Liver (tissue), 9 donors: ENCODE data around the gene STK11IP. TPM values are rescaled to one million over a fixed set of nuclear protein-coding genes. Genes with fewer than 3 reads are reported as not detected.
A peak's percentile ranks its signal among the peaks of the same experiment; 100 is the strongest.

Source experiments
- DNase-seq: peaks from one replicate; pipeline ENCODE4 v3.0.0-alpha.2; 2017; ENCODE audit warnings: low spot score
- H3K27ac ChIP-seq, 2 donors: one replicate each; pipeline ENCODE4 v1.7.0; 2013; ENCODE audit warnings: inconsistent platforms in 2 of 2, low read length in 2 of 2, control low read depth in 1 of 2, low read depth in 1 of 2, mild to moderate bottlenecking in 1 of 2
- H3K27me3 ChIP-seq, 4 donors: one replicate each; pipeline versions ENCODE4 v1.6.1 to v1.7.0; 2013; ENCODE audit warnings: low read length in 3 of 4, inconsistent platforms in 1 of 4, mild to moderate bottlenecking in 1 of 4, moderate library complexity in 1 of 4; ENCODE audit not compliant: control insufficient read depth in 4 of 4, insufficient read depth in 4 of 4
- H3K36me3 ChIP-seq, 4 donors: one replicate each; pipeline versions ENCODE4 v1.6.1 to v1.7.0; 2013; ENCODE audit warnings: low read length in 3 of 4, mild to moderate bottlenecking in 3 of 4, low read depth in 1 of 4, moderate library complexity in 1 of 4; ENCODE audit not compliant: control insufficient read depth in 4 of 4, insufficient read depth in 3 of 4
- H3K4me1 ChIP-seq, 4 donors: one replicate each; pipeline versions ENCODE4 v1.6.1 to v1.7.0; 2013; ENCODE audit warnings: low read length in 3 of 4, mild to moderate bottlenecking in 3 of 4, moderate library complexity in 1 of 4; ENCODE audit not compliant: control insufficient read depth in 4 of 4, insufficient read depth in 4 of 4
- H3K4me3 ChIP-seq, 3 donors: one replicate each; pipeline versions ENCODE4 v1.6.1 to v1.7.0; 2013; ENCODE audit warnings: low read length in 3 of 3, control low read depth in 1 of 3, low read depth in 1 of 3, mild to moderate bottlenecking in 1 of 3
- H3K9ac ChIP-seq, 2 donors: one replicate each; pipeline ENCODE4 v1.7.0; 2013; ENCODE audit warnings: low read length in 2 of 2, mild to moderate bottlenecking in 2 of 2, moderate library complexity in 2 of 2, control low read depth in 1 of 2, low read depth in 1 of 2
- H3K9me3 ChIP-seq, 4 donors: one replicate each; pipeline versions ENCODE4 v1.6.1 to v1.7.0; 2013; ENCODE audit warnings: low read length in 3 of 4; ENCODE audit not compliant: control insufficient read depth in 4 of 4
- ATF3 ChIP-seq: IDR thresholded peaks from 2 replicates; pipeline ENCODE4 v1.6.1; 2016; ENCODE audit warnings: antibody characterized with exemption
- CTCF ChIP-seq: fragments of 150-350 bp; IDR thresholded peaks from 2 replicates; pipeline ENCODE4 v1.5.1; 2017; ENCODE audit warnings: improper control_type of control experiment, low read depth, low read length; ENCODE audit not compliant: missing input control
- EGR1 ChIP-seq, 2 donors: IDR thresholded peaks; 2 replicates each; pipeline ENCODE4 v1.6.1; 2016 to 2018; ENCODE audit warnings: antibody characterized with exemption in 2 of 2, low read depth in 2 of 2
- FOXA1 ChIP-seq: IDR thresholded peaks from 2 replicates; pipeline ENCODE4 v1.6.1; 2016; ENCODE audit warnings: antibody characterized with exemption
- FOXA2 ChIP-seq: IDR thresholded peaks from 2 replicates; pipeline ENCODE4 v1.6.1; 2016; ENCODE audit warnings: antibody characterized with exemption
- HNF4A ChIP-seq, 2 donors: conservative IDR thresholded peaks; 2 replicates each; pipeline ENCODE4 v1.6.1; 2016; ENCODE audit warnings: antibody characterized with exemption in 2 of 2, mild to moderate bottlenecking in 2 of 2
- HNF4G ChIP-seq: IDR thresholded peaks from 2 replicates; pipeline ENCODE4 v1.6.1; 2016; ENCODE audit warnings: antibody characterized with exemption
- JUND ChIP-seq, 2 donors: IDR thresholded peaks; 2 replicates each; pipeline ENCODE4 v1.6.1; 2016; ENCODE audit warnings: antibody characterized with exemption in 2 of 2
- REST ChIP-seq: IDR thresholded peaks from 2 replicates; pipeline ENCODE4 v1.6.1; 2016; ENCODE audit warnings: antibody characterized with exemption, mild to moderate bottlenecking
- RXRA ChIP-seq, 2 donors: IDR thresholded peaks; 2 replicates each; pipeline ENCODE4 v1.6.1; 2017 to 2018; ENCODE audit warnings: antibody characterized with exemption in 2 of 2, mild to moderate bottlenecking in 1 of 2
- SP1 ChIP-seq: IDR thresholded peaks from 2 replicates; pipeline ENCODE4 v1.6.1; 2018; ENCODE audit warnings: antibody characterized with exemption, mild to moderate bottlenecking
- YY1 ChIP-seq: IDR thresholded peaks from 2 replicates; pipeline ENCODE4 v1.6.1; 2016; ENCODE audit warnings: antibody characterized with exemption, mild to moderate bottlenecking
- ZBTB33 ChIP-seq: IDR thresholded peaks from 2 replicates; pipeline ENCODE4 v1.6.1; 2016; ENCODE audit warnings: antibody characterized with exemption
- WGBS: extraction: QIAGEN DNeasy Blood & Tissue Kit; methylation state at CpG from one replicate; pipeline ENCODE4 v1.1.7; 2013; 5-methylcytosine and 5-hydroxymethylcytosine counted together
- polyA plus RNA-seq, 2 donors: library from polyadenylated mRNA; stranded (reverse) in 1 of 2; unstranded in 1 of 2; fragments of 200-250 nt in 1 of 2; fragments of >200 nt in 1 of 2; fragmentation: Nextera tagmentation in 1 of 2; extraction: Ambion mirVana in 1 of 2; gene quantifications; one replicate each; pipeline versions ENCODE4 v1.2.1 to v1.2.3, GENCODE V29; 2013 to 2015
- total RNA-seq, 2 donors: library from RNA; depleted of rRNA; stranded (reverse); fragments of >200 nt; gene quantifications; one replicate each; pipeline ENCODE4 v1.2.3, GENCODE V29; 2014
- donor health status: healthy.
- donor health status: healthy.
- donor health status: healthy.
- donor health status: healthy.
- donor health status: healthy.

Gene STK11IP
- total and polyA plus RNA-seq, 4 donors: 2.9 to 8.4 (median 6.4) TPM

- Histone ChIP-seq H3K9me3 (no peaks in the 10 kb centered on the region), H3K36me3 (no peaks in the 10 kb centered on the region), H3K27me3 (peaks cover 0 to 7% (median 0%) of the 10 kb centered on the region in 4 donors), H3K9ac (no peak overlapping the region), H3K27ac (no peak overlapping the region), H3K4me3 (peak overlapping the region in 1 of 3 donors; percentile 56), H3K4me1 (peaks cover 5 to 15% (median 12%) of the 10 kb centered on the region in 4 donors)
- TF ChIP-seq ATF3 (no peak), JUND (IDR thresholded peaks at IDR 0.05) (no peak), HNF4A (conservative IDR thresholded peaks at IDR 0.05) (no peak), EGR1 (IDR thresholded peaks at IDR 0.05; ENCODE audit: low read depth in 2 of 2) (no peak), HNF4G (no peak), CTCF (no peak), FOXA1 (no peak), REST (no peak), ZBTB33 (no peak), YY1 (no peak), FOXA2 (no peak)
- WGBS: 12% methylated on average over 54 of the region's 54 CpGs
- peak; percentile 58 for DNase-seq
Observed at GRCh38 chr2:219551441-219552381, 45.9 kb upstream of the STK11IP start.

GRCh38 chr2:219552382-219553167 lies 45.1 kb upstream of the STK11IP start:
- peak; percentile 91 for DNase-seq
- H3K9me3 ChIP-seq: no peaks in the 10 kb centered on the region
- no peak overlapping the region for H3K27ac ChIP-seq
- peaks cover 0 to 7% (median 0%) of the 10 kb centered on the region in 4 donors for H3K27me3 ChIP-seq
- no peaks in the 10 kb centered on the region for H3K36me3 ChIP-seq
- 4% methylated on average over 99 of the region's 99 CpGs for WGBS
- no peak overlapping the region for H3K9ac ChIP-seq
- peaks cover 5 to 15% (median 12%) of the 10 kb centered on the region in 4 donors for H3K4me1 ChIP-seq
- TF ChIP-seq RXRA (IDR thresholded peaks at IDR 0.05) (no peak), REST (peak; percentile 37), SP1 (peak; percentile 55)
- H3K4me3 ChIP-seq: peak overlapping the region in 2 of 3 donors; percentile 56 to 67
